WTC11 (cell line): ENCODE measurements around the gene ERFL.
"Not testable (repeated sequence)": the region's sequence is repeated elsewhere in the genome, so short reads cannot be mapped to it uniquely, and the experiment has no call there.

Source experiments
- CTCF ChIP-seq: fragments of 200-600 bp; IDR thresholded peaks from 2 replicates; pipeline ENCODE4 v1.8.0; 2022; ENCODE audit warnings: antibody characterized with exemption
- TF ChIP-seq, protein P1 (sequence below): sonication (generic); formaldehyde crosslinking; IDR thresholded peaks from 2 replicates; pipeline ENCODE4 v1.8.0; 2022; ENCODE audit warnings: mild to moderate bottlenecking, missing genetic modification reagents
- TF ChIP-seq, protein P2 (sequence below): sonication (generic); formaldehyde crosslinking; IDR thresholded peaks from 2 replicates; pipeline ENCODE4 v1.8.0; 2022; ENCODE audit warnings: mild to moderate bottlenecking, missing genetic modification reagents

GRCh38 chr19:41939209-41939608, 11.0 kb upstream of the ERFL start:
- TF ChIP-seq, protein P1, sequence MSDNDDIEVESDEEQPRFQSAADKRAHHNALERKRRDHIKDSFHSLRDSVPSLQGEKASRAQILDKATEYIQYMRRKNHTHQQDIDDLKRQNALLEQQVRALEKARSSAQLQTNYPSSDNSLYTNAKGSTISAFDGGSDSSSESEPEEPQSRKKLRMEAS, result not testable (repeated sequence)
- TF ChIP-seq CTCF, result not testable (repeated sequence)
- TF ChIP-seq, protein P2, sequence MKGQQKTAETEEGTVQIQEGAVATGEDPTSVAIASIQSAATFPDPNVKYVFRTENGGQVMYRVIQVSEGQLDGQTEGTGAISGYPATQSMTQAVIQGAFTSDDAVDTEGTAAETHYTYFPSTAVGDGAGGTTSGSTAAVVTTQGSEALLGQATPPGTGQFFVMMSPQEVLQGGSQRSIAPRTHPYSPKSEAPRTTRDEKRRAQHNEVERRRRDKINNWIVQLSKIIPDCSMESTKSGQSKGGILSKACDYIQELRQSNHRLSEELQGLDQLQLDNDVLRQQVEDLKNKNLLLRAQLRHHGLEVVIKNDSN (CRISPR knock-in tag), result not testable (repeated sequence)
